Coronary artery (tissue), 2 donors: ENCODE measurements around the gene SPAG6.

ENCODE experiments used
- DNase-seq: peaks from one replicate; pipeline ENCODE4 v3.0.0-alpha.2; 2017; ENCODE audit warnings: low spot score
- H3K27ac ChIP-seq, 2 donors: fragments of 200-600 bp; sonication (generic); one replicate each; pipeline ENCODE4 v1.5.1; 2016 to 2019
- H3K4me3 ChIP-seq: fragments of 200-600 bp; sonication (generic); 2 replicates; pipeline ENCODE4 v1.5.1; 2016; ENCODE audit warnings: mild to moderate bottlenecking, moderate library complexity
- CTCF ChIP-seq: fragments of 200-600 bp; sonication (generic); IDR thresholded peaks from one replicate; pipeline ENCODE4 v1.5.1; 2019; ENCODE audit warnings: antibody characterized with exemption

SPAG6 gene

DNA sequence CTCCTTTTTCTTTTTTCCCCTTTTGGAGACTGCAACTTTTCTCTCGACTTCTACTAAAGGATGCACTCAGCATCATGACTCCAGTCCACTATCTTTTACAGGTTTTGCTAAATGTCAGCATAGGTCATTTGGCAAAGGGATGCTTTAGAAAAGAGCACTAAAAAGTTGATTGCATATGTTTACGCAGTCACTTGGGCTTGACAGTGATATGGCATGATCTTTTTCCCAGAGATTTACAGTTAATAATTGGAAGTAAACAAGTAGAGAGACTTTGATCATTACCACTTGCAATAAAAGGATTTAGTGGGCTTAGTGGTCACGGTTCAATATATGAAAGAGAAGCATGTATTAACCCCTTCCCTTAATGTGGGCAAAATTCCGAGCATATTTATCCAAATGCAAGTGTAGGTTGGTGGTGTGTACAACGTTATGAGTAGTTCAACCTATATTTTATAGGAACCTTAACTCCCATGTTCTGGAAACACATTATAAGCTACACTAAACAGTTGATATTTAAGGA is 22.6 kb upstream of the SPAG6 start:
- no peak for TF ChIP-seq CTCF
- no peak for DNase-seq
- H3K27ac ChIP-seq: no peak overlapping the region
- peak overlapping the region; percentile 90 for H3K4me3 ChIP-seq

DNA sequence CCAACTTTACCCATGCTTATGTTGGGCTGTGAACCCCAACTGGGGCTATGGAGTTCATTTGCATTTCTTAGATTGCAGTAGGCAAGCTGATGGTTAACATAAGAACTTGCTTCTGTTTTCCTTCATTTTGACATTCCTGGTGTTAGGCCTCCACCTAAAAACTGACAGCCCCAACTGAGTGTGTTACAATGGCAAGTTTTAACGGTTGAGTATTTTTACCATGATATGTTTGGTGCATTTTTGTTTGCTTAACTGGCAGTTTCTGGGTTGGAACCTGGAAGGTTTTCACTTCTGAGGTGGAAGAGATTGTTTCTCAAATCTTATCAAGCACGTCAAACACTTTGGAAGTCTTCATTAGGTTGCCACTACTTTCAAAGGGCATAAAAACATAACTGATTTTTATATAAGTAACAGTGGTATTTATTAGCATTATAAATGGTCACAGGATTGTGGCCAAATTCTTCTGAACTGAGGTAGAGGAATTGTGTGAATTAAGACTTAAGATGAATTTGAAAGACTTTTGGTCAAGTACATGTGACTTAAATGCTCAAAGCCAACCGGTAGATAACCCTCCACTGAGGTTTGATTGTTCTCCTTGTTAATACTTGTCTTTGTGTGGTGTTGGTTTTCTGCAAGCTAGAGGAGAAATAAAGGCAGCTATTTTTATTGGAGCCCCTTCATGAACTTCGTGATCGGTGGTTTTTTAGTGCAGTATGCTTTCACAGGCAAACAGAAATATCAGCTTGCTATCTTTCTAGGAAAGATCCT is 21.6 kb upstream of the SPAG6 start:
- no peak for DNase-seq
- no peak for TF ChIP-seq CTCF
- H3K27ac ChIP-seq: no peak overlapping the region
- H3K4me3 ChIP-seq: no peak overlapping the region

- DNase-seq: no peak
- H3K27ac ChIP-seq: no peak overlapping the region
- H3K4me3 ChIP-seq: peak overlapping the region; percentile 77
- TF ChIP-seq CTCF: no peak
These were observed 20.9 kb upstream of the SPAG6 start for GRCh38 chr10:22324413-22324812.

DNA sequence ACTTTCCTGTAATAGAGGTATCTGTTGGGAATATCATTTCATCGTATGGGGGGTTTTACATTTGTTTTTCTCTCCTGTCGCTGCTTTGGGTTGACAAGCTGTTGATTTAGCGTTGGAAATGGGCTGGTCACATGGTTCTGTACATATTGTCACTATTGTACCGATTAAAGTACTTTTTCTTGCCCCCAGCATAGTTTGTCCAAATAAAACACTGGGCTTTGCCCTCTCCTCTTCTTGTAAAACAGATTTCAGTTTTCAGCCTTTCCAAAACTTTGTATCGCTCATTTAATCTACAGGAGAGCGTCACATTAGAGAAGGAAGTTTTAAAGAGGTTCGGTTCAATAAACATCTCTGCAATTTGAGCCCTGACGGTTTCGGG is 20.4 kb upstream of the SPAG6 start:
- no peak for TF ChIP-seq CTCF
- Histone ChIP-seq H3K4me3 (peak overlapping the region; percentile 77), H3K27ac (peak overlapping the region; percentile 22 to 87)
- DNase-seq: no peak

GRCh38 chr10:22325272-22326144 is 19.8 kb upstream of the SPAG6 start:
- TF ChIP-seq CTCF: no peak
- peak overlapping the region; percentile 77 for H3K4me3 ChIP-seq
- DNase-seq: peak; percentile 85
- H3K27ac ChIP-seq: peak overlapping the region; percentile 22 to 87

DNA sequence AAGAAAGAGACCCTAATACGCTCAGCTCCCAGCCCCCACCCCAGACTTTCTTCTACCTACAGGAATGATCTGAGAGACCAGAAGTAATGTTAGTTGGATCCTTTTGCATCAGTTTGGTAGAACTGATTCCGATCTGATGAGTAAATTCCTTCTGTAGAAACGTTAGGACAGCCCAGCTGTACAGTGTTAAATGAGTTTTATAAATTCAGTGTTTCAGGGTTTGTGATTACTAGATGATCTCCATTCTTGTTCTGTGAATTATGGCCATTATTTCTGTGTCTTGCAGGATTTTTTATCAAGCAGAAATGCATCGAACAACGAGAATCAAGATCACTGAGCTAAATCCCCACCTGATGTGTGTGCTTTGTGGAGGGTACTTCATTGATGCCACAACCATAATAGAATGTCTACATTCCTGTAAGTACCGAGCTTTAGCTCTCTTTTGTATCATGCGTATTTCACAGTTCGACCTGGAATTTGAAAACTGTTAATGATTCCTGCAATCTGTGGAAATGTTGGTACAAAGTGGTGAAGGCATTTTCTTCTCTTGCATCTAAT is 19.1 kb upstream of the SPAG6 start:
- Histone ChIP-seq H3K27ac (peak overlapping the region in 1 of 2 donors; percentile 87), H3K4me3 (peak overlapping the region; percentile 77)
- DNase-seq: no peak
- TF ChIP-seq CTCF: no peak
